HCT116 (cell line): ENCODE results near the gene PHF1. TPM values are rescaled to one million over a fixed set of nuclear protein-coding genes. Genes with fewer than 3 reads are reported as not detected.

Source experiments
- ATAC-seq: fragments of 200-7000 bp; cut with Tn5 transposase; 2 replicates; pipeline ENCODE4 v1.9.1; 2020; ENCODE audit warnings: mild to moderate bottlenecking, moderate library complexity
- BruUV-seq: library from RNA; stranded (reverse); fragments of 400-500 nt; replicated peaks from 2 replicates; lab custom pipeline; 2021; lab: Mats Ljungman, UMichigan
- CTCF ChIA-PET: fragments of 300-600 bp; sonication (Branson Sonifier 250); formaldehyde crosslinking; loops from one replicate; lab custom pipeline; 2021; ENCODE audit warnings: antibody characterized with exemption; lab: Charles Lee
- POLR2A ChIA-PET: fragments of 300-600, 350-600 bp; sonication (Branson Sonifier 250); formaldehyde crosslinking; loops from one replicate; lab custom pipeline; 2021; ENCODE audit warnings: antibody characterized with exemption; lab: Charles Lee
- RAD21 ChIA-PET, 2 experiments: fragments of 300-600 bp; sonication (Branson Sonifier 250); formaldehyde crosslinking; loops; one replicate each; lab custom pipeline; 2023; ENCODE audit warnings: low total read pairs in 2 of 2; ENCODE audit not compliant: uncharacterized antibody in 2 of 2, unreplicated experiment in 2 of 2, low non-redundant PET in 1 of 2; lab: Charles Lee
- DNase-seq: peaks from one replicate; pipeline ENCODE4 v3.0.0-alpha.2; 2010; ENCODE audit warnings: low read depth, low spot score
- H2AFZ ChIP-seq: fragments of 200-600 bp; shearing (Covaris generic), sonication (generic); 2 replicates; pipeline ENCODE4 v1.6.1; 2017; ENCODE audit warnings: low read depth, mixed run types, mixed read lengths, antibody characterized with exemption, low read length; ENCODE audit not compliant: poor library complexity, severe bottlenecking
- H3K27ac ChIP-seq: 2 replicates; pipeline ENCODE4 v1.5.1; 2012; ENCODE audit warnings: low read depth, low read length
- H3K27me3 ChIP-seq: fragments of 200-600 bp; sonication (generic); 2 replicates; pipeline ENCODE4 v1.6.1; 2016; ENCODE audit warnings: mixed run types, low read length, mixed read lengths; ENCODE audit not compliant: insufficient read depth
- H3K36me3 ChIP-seq, 2 experiments: fragments of 200-500 bp in 1 of 2; fragments of 200-600 bp in 1 of 2; sonication (Bioruptor generic) in 1 of 2; sonication (generic) in 1 of 2; 2 replicates each; pipeline versions ENCODE4 v1.5.1 to v1.6.1; 2014 to 2016; ENCODE audit warnings: low read length in 2 of 2, inconsistent platforms in 1 of 2, mixed read lengths in 1 of 2, mixed run types in 1 of 2; ENCODE audit not compliant: insufficient read depth in 2 of 2, control insufficient read depth in 1 of 2
- H3K4me1 ChIP-seq, 2 experiments: fragments of 200-600 bp in 1 of 2; sonication (generic) in 1 of 2; 2 replicates each; pipeline versions ENCODE4 v1.5.1 to v1.6.1; 2012 to 2017; ENCODE audit warnings: low read length in 2 of 2, inconsistent platforms in 1 of 2, mild to moderate bottlenecking in 1 of 2, mixed read lengths in 1 of 2, mixed run types in 1 of 2, moderate library complexity in 1 of 2; ENCODE audit not compliant: insufficient read depth in 2 of 2, control insufficient read depth in 1 of 2
- H3K4me2 ChIP-seq: fragments of 200-600 bp; sonication (generic); 2 replicates; pipeline ENCODE4 v1.6.1; 2017; ENCODE audit warnings: mixed run types, low read length, mixed read lengths
- H3K4me3 ChIP-seq, 2 experiments: fragments of 200-600 bp in 1 of 2; sonication (generic) in 1 of 2; replicated peaks in 1 of 2; 2 replicates each; pipeline ENCODE4 v1.5.1; 2011 to 2016; ENCODE audit warnings: low read length in 2 of 2, control low read depth in 1 of 2, low read depth in 1 of 2, mild to moderate bottlenecking in 1 of 2, mixed read lengths in 1 of 2, mixed run types in 1 of 2
- H3K79me2 ChIP-seq: fragments of 200-600 bp; sonication (generic); 2 replicates; pipeline ENCODE4 v1.6.1; 2017; ENCODE audit warnings: mild to moderate bottlenecking, mixed run types, low read length, moderate library complexity, mixed read lengths; ENCODE audit not compliant: insufficient read depth
- H3K9ac ChIP-seq: fragments of 200-600 bp; sonication (generic); 2 replicates; pipeline ENCODE4 v1.6.1; 2016; ENCODE audit warnings: low read length, mixed read lengths
- H3K9me2 ChIP-seq: fragments of 200-600 bp; sonication (generic), shearing (Covaris generic); 2 replicates; pipeline ENCODE4 v1.6.1; 2017; ENCODE audit warnings: mixed run types, mild to moderate bottlenecking, moderate library complexity; ENCODE audit not compliant: insufficient read depth
- H3K9me3 ChIP-seq, 2 experiments: fragments of 200-500 bp in 1 of 2; fragments of 200-600 bp in 1 of 2; sonication (Bioruptor generic) in 1 of 2; sonication (generic) in 1 of 2; 2 replicates each; pipeline ENCODE4 v1.6.1; 2014 to 2017; ENCODE audit warnings: low read length in 2 of 2, mixed read lengths in 2 of 2, inconsistent platforms in 1 of 2, low read depth in 1 of 2, mild to moderate bottlenecking in 1 of 2, mixed run types in 1 of 2, moderate library complexity in 1 of 2; ENCODE audit not compliant: control insufficient read depth in 1 of 2, insufficient read depth in 1 of 2
- H4K20me1 ChIP-seq: fragments of 200-600 bp; sonication (generic), shearing (Covaris generic); 2 replicates; pipeline ENCODE4 v1.6.1; 2017; ENCODE audit warnings: mixed run types, mild to moderate bottlenecking, moderate library complexity; ENCODE audit not compliant: insufficient read depth
- ATF3 ChIP-seq: IDR thresholded peaks from 2 replicates; pipeline ENCODE4 v1.6.1; 2012
- CBX3 ChIP-seq: IDR thresholded peaks from 2 replicates; pipeline ENCODE4 v1.6.1; 2012; ENCODE audit warnings: low read depth
- CTCF ChIP-seq, 3 experiments: fragments of 200-600 bp in 1 of 3; sonication (generic) in 1 of 3; IDR thresholded peaks in 2 of 3; conservative IDR thresholded peaks in 1 of 3; 2 replicates each; pipeline ENCODE4 v1.5.1; 2012 to 2017; ENCODE audit warnings: low read depth in 2 of 3, low read length in 2 of 3, antibody characterized with exemption in 1 of 3, borderline replicate concordance in 1 of 3, control low read depth in 1 of 3, mild to moderate bottlenecking in 1 of 3, mixed read lengths in 1 of 3, mixed run types in 1 of 3, moderate library complexity in 1 of 3; ENCODE audit not compliant: insufficient read depth in 1 of 3
- EGR1 ChIP-seq: IDR thresholded peaks from 2 replicates; pipeline ENCODE4 v1.6.1; 2012; ENCODE audit warnings: low read depth
- ELF1 ChIP-seq: IDR thresholded peaks from 2 replicates; pipeline ENCODE4 v1.6.1; 2012; ENCODE audit warnings: low read depth, borderline replicate concordance
- EZH2phosphoT487 ChIP-seq: fragments of 200-600 bp; IDR thresholded peaks from 2 replicates; pipeline ENCODE4 v1.6.1; 2018; ENCODE audit warnings: antibody characterized with exemption, borderline replicate concordance
- FOSL1 ChIP-seq: IDR thresholded peaks from 2 replicates; pipeline ENCODE4 v1.6.1; 2012; ENCODE audit warnings: low read depth
- JUND ChIP-seq: IDR thresholded peaks from 2 replicates; pipeline ENCODE4 v1.6.1; 2012
- MAX ChIP-seq: IDR thresholded peaks from 2 replicates; pipeline ENCODE4 v1.6.1; 2012
- POLR2A ChIP-seq: IDR thresholded peaks from 2 replicates; pipeline ENCODE4 v1.7.0; 2011; ENCODE audit warnings: borderline replicate concordance; ENCODE audit not compliant: insufficient read depth, insufficient read length; ENCODE audit errors: extremely low read depth
- POLR2AphosphoS5 ChIP-seq: IDR thresholded peaks from 2 replicates; pipeline ENCODE4 v1.6.1; 2011; ENCODE audit warnings: mild to moderate bottlenecking, low read depth, low read length, moderate library complexity
- RAD21 ChIP-seq: IDR thresholded peaks from 2 replicates; pipeline ENCODE4 v1.6.1; 2012; ENCODE audit warnings: low read depth, mild to moderate bottlenecking
- REST ChIP-seq: IDR thresholded peaks from 2 replicates; pipeline ENCODE4 v1.6.1; 2012; ENCODE audit warnings: low read depth
- SIN3A ChIP-seq: IDR thresholded peaks from 2 replicates; pipeline ENCODE4 v1.6.1; 2012; ENCODE audit warnings: low read depth
- SP1 ChIP-seq: IDR thresholded peaks from 2 replicates; pipeline ENCODE4 v1.6.1; 2012; ENCODE audit warnings: low read depth
- SRF ChIP-seq: IDR thresholded peaks from 2 replicates; pipeline ENCODE4 v1.6.1; 2012; ENCODE audit warnings: low read depth
- YY1 ChIP-seq: IDR thresholded peaks from 2 replicates; pipeline ENCODE4 v1.6.1; 2011; ENCODE audit warnings: low read length, low read depth, moderate library complexity, mild to moderate bottlenecking; ENCODE audit not compliant: insufficient replicate concordance; ENCODE audit errors: extremely low read depth
- ZBTB33 ChIP-seq: IDR thresholded peaks from 2 replicates; pipeline ENCODE4 v1.6.1; 2011; ENCODE audit warnings: mild to moderate bottlenecking, low read length, moderate library complexity; ENCODE audit not compliant: insufficient replicate concordance; ENCODE audit errors: extremely low read depth
- ZFX ChIP-seq: fragments of 450-650 bp; IDR thresholded peaks from 2 replicates; pipeline ENCODE4 v1.6.1; 2017
- ZNF274 ChIP-seq: fragments of 200-500 bp; sonication (Bioruptor generic); IDR thresholded peaks from 2 replicates; pipeline ENCODE4 v1.6.1; 2014; ENCODE audit warnings: mild to moderate bottlenecking, low read depth, low read length, inconsistent platforms
- intact Hi-C: fragments of 100-400 bp; cut with micrococcal nuclease; formaldehyde crosslinking; loops from 2 replicates; pipeline ENCODE4 v1.10.0; 2022
- total RNA-seq: library from RNA; stranded (reverse); gene quantifications from one replicate; pipeline ENCODE4 v1.2.1, GENCODE V29; 2021; ENCODE audit not compliant: unreplicated experiment

PHF1 gene
- total RNA-seq, 1 experiment from 2014 or later, result 40.2 TPM

- Histone ChIP-seq H3K27me3 (no peaks in the 10 kb centered on the region), H3K4me1 (peaks cover 0 to 6% of the 10 kb centered on the region in 2 experiments; a peak in 2 of 4 replicates), H3K79me2 (no peaks in the 10 kb centered on the region), H3K9me3 (no peaks in the 10 kb centered on the region), H2AFZ (no peak overlapping the region), H3K9me2 (no peaks in the 10 kb centered on the region), H3K36me3 (peaks cover 2 to 7% of the 10 kb centered on the region in 2 experiments; a peak in 2 of 4 replicates), H3K4me3 (no peak overlapping the region), H3K4me2 (no peak overlapping the region), H3K27ac (no peak overlapping the region), H4K20me1 (no peaks in the 10 kb centered on the region), H3K9ac (no peak overlapping the region)
- intact Hi-C loops, result no loop called here
- DNase-seq (no peak), ATAC-seq (no peak; the same call in 1 of the 2 replicates)
- TF ChIP-seq MAX (no peak), ZBTB33 (no peak), CBX3 (no peak), ELF1 (no peak), FOSL1 (no peak), YY1 (no peak), CTCF (IDR thresholded peaks at IDR 0.05 in 2 of 3, conservative IDR thresholded peaks at IDR 0.05 in 1 of 3; ENCODE audit: borderline replicate concordance in 1 of 3, insufficient read depth in 1 of 3, low read depth in 2 of 3, low read length in 2 of 3) (no peak), REST (no peak), ZNF274 (no peak), SRF (no peak), POLR2A (no peak), SIN3A (no peak), EZH2phosphoT487 (no peak), ATF3 (no peak), ZFX (no peak), RAD21 (no peak), SP1 (no peak), JUND (no peak), POLR2AphosphoS5 (no peak), EGR1 (no peak)
- RAD21 ChIA-PET, result no interaction called here
- CTCF ChIA-PET, result no interaction called here
- POLR2A ChIA-PET, result no interaction called here
- no TSS peak for BruUV-seq
Measured at GRCh38 chr6:33441457-33441856, 30.6 kb downstream of the PHF1 start.
